B cell (primary cell): ENCODE results near the gene FGF18. TPM values are rescaled to one million over a fixed set of nuclear protein-coding genes. Genes with fewer than 3 reads are reported as not detected.
"Not testable (repeated sequence)": the region's sequence is repeated elsewhere in the genome, so short reads cannot be mapped to it uniquely, and the experiment has no call there.

ENCODE experiments used
- ATAC-seq: fragments of 200-7000 bp; cut with Tn5 transposase; one replicate; pipeline ENCODE4 v1.10.0; 2021; ENCODE audit warnings: low read depth, mild to moderate bottlenecking, moderate number of reproducible peaks, moderate library complexity
- CTCF ChIA-PET: fragments of 350-600 bp; sonication (Branson Sonifier 250); formaldehyde crosslinking; loops from one replicate; lab custom pipeline; 2021; ENCODE audit warnings: antibody characterized with exemption, inconsistent platforms; lab: Charles Lee
- POLR2A ChIA-PET: fragments of 350-600 bp; sonication (Branson Sonifier 250); formaldehyde crosslinking; loops from one replicate; lab custom pipeline; 2021; ENCODE audit warnings: antibody characterized with exemption; lab: Charles Lee
- DNase-seq: peaks from one replicate; pipeline ENCODE4 v3.0.0; 2013
- H2AFZ ChIP-seq: 2 replicates; pipeline ENCODE4 v1.6.1; 2012; ENCODE audit warnings: mild to moderate bottlenecking, low read depth, low read length; ENCODE audit not compliant: insufficient read depth, poor library complexity, severe bottlenecking
- H3K27ac ChIP-seq, 2 donors: 1 replicate in 1 of 2; 2 replicates in 1 of 2; pipeline ENCODE4 v1.5.1; 2012 to 2013; ENCODE audit warnings: low read length in 2 of 2, mild to moderate bottlenecking in 2 of 2, moderate library complexity in 1 of 2
- H3K27me3 ChIP-seq, 4 experiments: fragments of 200-600 bp in 1 of 4; sonication (generic) in 1 of 4; replicated peaks in 1 of 4; 1 replicate in 2 of 4; 2 replicates in 2 of 4; pipeline versions ENCODE4 v1.6.1 to v1.7.0; 2013 to 2016; ENCODE audit warnings: low read length in 3 of 4, mild to moderate bottlenecking in 2 of 4, mixed read lengths in 1 of 4, moderate library complexity in 1 of 4; ENCODE audit not compliant: insufficient read depth in 4 of 4, control insufficient read depth in 3 of 4; ENCODE audit errors: control extremely low read depth in 1 of 4
- H3K36me3 ChIP-seq, 2 experiments: replicated peaks in 1 of 2; 1 replicate in 1 of 2; 2 replicates in 1 of 2; pipeline versions ENCODE4 v1.6.1 to v1.7.1; 2013; ENCODE audit warnings: low read length in 1 of 2; ENCODE audit not compliant: insufficient read depth in 2 of 2, control insufficient read depth in 1 of 2; ENCODE audit errors: control extremely low read depth in 1 of 2, extremely low read depth in 1 of 2
- H3K4me1 ChIP-seq, 2 donors: fragments of 200-600 bp in 1 of 2; sonication (generic) in 1 of 2; 1 replicate in 1 of 2; 2 replicates in 1 of 2; pipeline versions ENCODE4 v1.5.1 to v1.6.1; 2013 to 2017; ENCODE audit warnings: low read length in 2 of 2; ENCODE audit not compliant: control insufficient read depth in 2 of 2, insufficient read depth in 2 of 2
- H3K4me2 ChIP-seq: replicated peaks from 2 replicates; pipeline ENCODE3; 2012; ENCODE audit warnings: mild to moderate bottlenecking, low read depth, low read length; ENCODE audit not compliant: poor library complexity, severe bottlenecking
- H3K4me3 ChIP-seq, 5 experiments: fragments of 200-600 bp in 1 of 5; sonication (generic) in 1 of 5; 1 replicate in 3 of 5; 2 replicates in 2 of 5; pipeline versions ENCODE4 v1.5.1 to v1.7.0; 2011 to 2016; ENCODE audit warnings: low read length in 4 of 5, mild to moderate bottlenecking in 4 of 5, low read depth in 2 of 5, control low read depth in 1 of 5, moderate library complexity in 1 of 5; ENCODE audit not compliant: insufficient read depth in 1 of 5; ENCODE audit errors: control extremely low read depth in 1 of 5, extremely low read depth in 1 of 5
- H3K79me2 ChIP-seq: fragments of 200-600 bp; sonication (generic); one replicate; pipeline ENCODE4 v1.6.0; 2016; ENCODE audit warnings: low read length; ENCODE audit not compliant: control insufficient read depth, insufficient read depth
- H3K9ac ChIP-seq: fragments of 200-600 bp; sonication (generic); 2 replicates; pipeline ENCODE4 v1.6.1; 2017; ENCODE audit warnings: mild to moderate bottlenecking, low read length, moderate library complexity
- H3K9me3 ChIP-seq, 3 donors: one replicate each; pipeline versions ENCODE4 v1.6.1 to v1.7.1; 2013; ENCODE audit warnings: low read length in 2 of 3; ENCODE audit not compliant: control insufficient read depth in 2 of 3, insufficient read depth in 1 of 3; ENCODE audit errors: control extremely low read depth in 1 of 3
- H4K20me1 ChIP-seq: 2 replicates; pipeline ENCODE4 v1.6.0; 2012; ENCODE audit warnings: mild to moderate bottlenecking, low read length; ENCODE audit not compliant: insufficient read depth, control insufficient read depth, poor library complexity, severe bottlenecking
- H3K27ac Mint-ChIP-seq: one replicate; pipeline ENCODE4 v1.8.0; 2021; ENCODE audit warnings: mixed read lengths
- H3K27me3 Mint-ChIP-seq: one replicate; pipeline ENCODE4 v1.8.0; 2021; ENCODE audit warnings: mixed read lengths
- H3K4me1 Mint-ChIP-seq: one replicate; pipeline ENCODE4 v1.8.0; 2021; ENCODE audit warnings: mixed read lengths
- H3K4me3 Mint-ChIP-seq: one replicate; pipeline ENCODE4 v1.8.0; 2021; ENCODE audit warnings: mixed read lengths
- H3K9me3 Mint-ChIP-seq: one replicate; pipeline ENCODE4 v1.8.0; 2022; ENCODE audit warnings: mixed read lengths; ENCODE audit not compliant: insufficient read depth
- EZH2 ChIP-seq: IDR thresholded peaks from 2 replicates; pipeline ENCODE4 v1.6.1; 2012; ENCODE audit warnings: borderline replicate concordance, low read depth, mild to moderate bottlenecking, moderate library complexity, low read length; ENCODE audit not compliant: insufficient read depth, poor library complexity, severe bottlenecking
- WGBS: methylation state at CpG from one replicate; pipeline ENCODE4 v1.1.5; 2013; ENCODE audit warnings: missing lambda C conversion rate; ENCODE audit not compliant: insufficient coverage; 5-methylcytosine and 5-hydroxymethylcytosine counted together
- intact Hi-C: fragments of 100-400 bp; cut with micrococcal nuclease; formaldehyde crosslinking; loops from one replicate; pipeline ENCODE4 v1.10.0; 2022
- polyA plus RNA-seq: library from polyadenylated mRNA; depleted of rRNA; stranded (reverse); fragments of >200 nt; gene quantifications from 2 replicates; pipeline ENCODE4 v1.2.3, GENCODE V29; 2012
- total RNA-seq, 2 donors: library from RNA; stranded (reverse); fragments of 120-200 nt in 1 of 2; gene quantifications; 1 replicate in 1 of 2; 2 replicates in 1 of 2; pipeline versions ENCODE4 v1.2.3 to v1.2.4, GENCODE V29; 2013 to 2022
- TF ChIP-seq, protein P1 (sequence below): fragments of 200-600 bp; IDR thresholded peaks from one replicate; pipeline ENCODE4 v1.8.0; 2022; ENCODE audit warnings: antibody characterized with exemption, mild to moderate bottlenecking

FGF18 gene
- total and polyA plus RNA-seq, 2 donors (not counting 1 experiment from before 2014, with no cell fraction given) = 0.06 to 0.15 TPM

GRCh38 chr5:171495122-171495700 is 75.8 kb downstream of the FGF18 start:
- H3K27ac Mint-ChIP-seq = no peak overlapping the region
- 71% methylated on average over 4 of the region's 5 CpGs for WGBS
- ATAC-seq = no peak
- H3K9me3 Mint-ChIP-seq = no peaks in the 10 kb centered on the region
- Histone ChIP-seq H3K79me2 (no peaks in the 10 kb centered on the region), H3K4me2 (no peak overlapping the region), H3K36me3 (no peaks in the 10 kb centered on the region), H3K9ac (no peak overlapping the region), H3K9me3 (no peaks in the 10 kb centered on the region), H4K20me1 (no peaks in the 10 kb centered on the region), H3K27me3 (no peaks in the 10 kb centered on the region), H3K27ac (no peak overlapping the region), H2AFZ (no peak overlapping the region), H3K4me1 (no peaks in the 10 kb centered on the region), H3K4me3 (no peak overlapping the region)
- intact Hi-C loops = no loop called here
- peaks cover 10% of the 10 kb centered on the region for H3K27me3 Mint-ChIP-seq
- TF ChIP-seq EZH2 = no peak
- TF ChIP-seq, protein P1, sequence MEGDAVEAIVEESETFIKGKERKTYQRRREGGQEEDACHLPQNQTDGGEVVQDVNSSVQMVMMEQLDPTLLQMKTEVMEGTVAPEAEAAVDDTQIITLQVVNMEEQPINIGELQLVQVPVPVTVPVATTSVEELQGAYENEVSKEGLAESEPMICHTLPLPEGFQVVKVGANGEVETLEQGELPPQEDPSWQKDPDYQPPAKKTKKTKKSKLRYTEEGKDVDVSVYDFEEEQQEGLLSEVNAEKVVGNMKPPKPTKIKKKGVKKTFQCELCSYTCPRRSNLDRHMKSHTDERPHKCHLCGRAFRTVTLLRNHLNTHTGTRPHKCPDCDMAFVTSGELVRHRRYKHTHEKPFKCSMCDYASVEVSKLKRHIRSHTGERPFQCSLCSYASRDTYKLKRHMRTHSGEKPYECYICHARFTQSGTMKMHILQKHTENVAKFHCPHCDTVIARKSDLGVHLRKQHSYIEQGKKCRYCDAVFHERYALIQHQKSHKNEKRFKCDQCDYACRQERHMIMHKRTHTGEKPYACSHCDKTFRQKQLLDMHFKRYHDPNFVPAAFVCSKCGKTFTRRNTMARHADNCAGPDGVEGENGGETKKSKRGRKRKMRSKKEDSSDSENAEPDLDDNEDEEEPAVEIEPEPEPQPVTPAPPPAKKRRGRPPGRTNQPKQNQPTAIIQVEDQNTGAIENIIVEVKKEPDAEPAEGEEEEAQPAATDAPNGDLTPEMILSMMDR = no peak
- H3K4me3 Mint-ChIP-seq = no peak overlapping the region
- DNase-seq = no peak
- CTCF ChIA-PET = no interaction called here
- H3K4me1 Mint-ChIP-seq = no peaks in the 10 kb centered on the region
- POLR2A ChIA-PET = no interaction called here

- H3K36me3 ChIP-seq = no peaks in the 10 kb centered on the region
- Mint-ChIP-seq H3K27ac (no peak overlapping the region), H3K4me3 (no peak overlapping the region), H3K27me3 (peaks cover 10% of the 10 kb centered on the region), H3K4me1 (no peaks in the 10 kb centered on the region), H3K9me3 (no peaks in the 10 kb centered on the region)
- TF ChIP-seq, protein P1 = no peak
- no peak for TF ChIP-seq EZH2
- intact Hi-C loops = no loop called here
- H4K20me1 ChIP-seq = no peaks in the 10 kb centered on the region
- WGBS = 92% methylated on average over 2 of the region's 3 CpGs
- POLR2A ChIA-PET = no interaction called here
- no peaks in the 10 kb centered on the region for H3K27me3 ChIP-seq
- ATAC-seq (no peak), DNase-seq (no peak)
- H3K4me2 ChIP-seq = no peak overlapping the region
- H3K4me3 ChIP-seq = no peak overlapping the region
- CTCF ChIA-PET = interaction anchor here (0.8 kb wide), 1 partner anchor 11 kb away, joined by 4 read pairs; no protein-coding TSS in a partner anchor
- no peaks in the 10 kb centered on the region for H3K4me1 ChIP-seq
- no peaks in the 10 kb centered on the region for H3K79me2 ChIP-seq
- H2AFZ ChIP-seq = no peak overlapping the region
- H3K9ac ChIP-seq = no peak overlapping the region
- H3K9me3 ChIP-seq = no peaks in the 10 kb centered on the region
- H3K27ac ChIP-seq = no peak overlapping the region
Observed at GRCh38 chr5:171496456-171496855, 77.0 kb downstream of the FGF18 start.

- WGBS = 94% methylated on average over 2 of the region's 4 CpGs
- H4K20me1 ChIP-seq, H3K9ac ChIP-seq, H3K4me1 Mint-ChIP-seq, H3K36me3 ChIP-seq, H3K4me3 Mint-ChIP-seq, DNase-seq, CTCF ChIA-PET, H3K27ac ChIP-seq, intact Hi-C loops, H3K79me2 ChIP-seq, H3K4me2 ChIP-seq, H3K27ac Mint-ChIP-seq, ATAC-seq, H2AFZ ChIP-seq, POLR2A ChIA-PET, H3K27me3 ChIP-seq, H3K4me1 ChIP-seq, H3K4me3 ChIP-seq, H3K9me3 ChIP-seq, H3K9me3 Mint-ChIP-seq: not testable (repeated sequence)
- H3K27me3 Mint-ChIP-seq = peaks cover 10% of the 10 kb centered on the region
Observed at GRCh38 chr5:171497494-171497893, 78.0 kb downstream of the FGF18 start.
